ENCODE data around the gene CASTOR1.

DNA sequence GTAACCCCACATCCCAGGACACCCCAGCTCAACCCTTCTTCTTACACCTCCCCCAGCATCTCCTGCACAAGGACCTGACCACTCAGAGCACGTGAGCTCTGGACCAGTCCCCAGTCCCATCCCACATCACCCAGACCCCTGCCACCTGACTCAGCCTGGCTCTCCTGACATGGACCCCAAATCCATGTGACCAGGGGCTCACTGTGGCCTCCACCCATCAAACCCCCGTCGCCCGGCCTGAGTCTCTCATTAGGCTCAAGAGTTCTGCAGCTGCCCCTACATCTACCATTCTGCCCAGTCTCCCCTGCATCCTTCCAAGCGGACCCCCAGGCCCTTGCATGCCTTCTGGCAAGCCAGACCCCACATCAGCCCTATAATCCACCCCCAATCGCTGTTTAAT lies 40.8 kb downstream of the CASTOR1 start:
- TF ChIP-seq, protein P1, sequence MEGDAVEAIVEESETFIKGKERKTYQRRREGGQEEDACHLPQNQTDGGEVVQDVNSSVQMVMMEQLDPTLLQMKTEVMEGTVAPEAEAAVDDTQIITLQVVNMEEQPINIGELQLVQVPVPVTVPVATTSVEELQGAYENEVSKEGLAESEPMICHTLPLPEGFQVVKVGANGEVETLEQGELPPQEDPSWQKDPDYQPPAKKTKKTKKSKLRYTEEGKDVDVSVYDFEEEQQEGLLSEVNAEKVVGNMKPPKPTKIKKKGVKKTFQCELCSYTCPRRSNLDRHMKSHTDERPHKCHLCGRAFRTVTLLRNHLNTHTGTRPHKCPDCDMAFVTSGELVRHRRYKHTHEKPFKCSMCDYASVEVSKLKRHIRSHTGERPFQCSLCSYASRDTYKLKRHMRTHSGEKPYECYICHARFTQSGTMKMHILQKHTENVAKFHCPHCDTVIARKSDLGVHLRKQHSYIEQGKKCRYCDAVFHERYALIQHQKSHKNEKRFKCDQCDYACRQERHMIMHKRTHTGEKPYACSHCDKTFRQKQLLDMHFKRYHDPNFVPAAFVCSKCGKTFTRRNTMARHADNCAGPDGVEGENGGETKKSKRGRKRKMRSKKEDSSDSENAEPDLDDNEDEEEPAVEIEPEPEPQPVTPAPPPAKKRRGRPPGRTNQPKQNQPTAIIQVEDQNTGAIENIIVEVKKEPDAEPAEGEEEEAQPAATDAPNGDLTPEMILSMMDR (IDR thresholded peaks at IDR 0.05) = no peak
- TF ChIP-seq POLR2AphosphoS5 (IDR thresholded peaks at IDR 0.05) (no peak), POLR2A (IDR thresholded peaks at IDR 0.05) (no peak)

All from upper lobe of left lung (tissue), 4 donors.